Activated CD4-positive, alpha-beta memory T cell treated with anti-CD3 and anti-CD28 coated beads for 36 hours (primary cell): ENCODE measurements around the gene SPC25. TPM values are rescaled to one million over a fixed set of nuclear protein-coding genes. Genes with fewer than 3 reads are reported as not detected.

Experiments used
- CTCF ChIA-PET: fragments of 350-600 bp; sonication (Branson Sonifier 250); formaldehyde crosslinking; loops from one replicate; lab custom pipeline; 2021; ENCODE audit warnings: antibody characterized with exemption, inconsistent platforms; lab: Charles Lee
- POLR2A ChIA-PET: fragments of 350-600 bp; sonication (Branson Sonifier 250); formaldehyde crosslinking; loops from one replicate; lab custom pipeline; 2021; ENCODE audit warnings: antibody characterized with exemption; lab: Charles Lee
- DNase-seq: peaks from one replicate; pipeline ENCODE4 v3.0.0-alpha.2; 2020
- H3K27ac Mint-ChIP-seq: one replicate; pipeline ENCODE4 v1.8.0; 2021; ENCODE audit warnings: mixed read lengths
- H3K27me3 Mint-ChIP-seq: one replicate; pipeline ENCODE4 v1.8.0; 2021; ENCODE audit warnings: mixed read lengths
- H3K36me3 Mint-ChIP-seq: one replicate; pipeline ENCODE4 v1.8.0; 2021; ENCODE audit warnings: mixed read lengths
- H3K4me1 Mint-ChIP-seq: one replicate; pipeline ENCODE4 v1.8.0; 2021; ENCODE audit warnings: low read depth, mixed read lengths
- H3K4me3 Mint-ChIP-seq: one replicate; pipeline ENCODE4 v1.8.0; 2021; ENCODE audit warnings: mild to moderate bottlenecking, mixed read lengths
- H3K9me3 Mint-ChIP-seq: one replicate; pipeline ENCODE4 v1.8.0; 2021; ENCODE audit warnings: mixed read lengths
- intact Hi-C: fragments of 100-400 bp; cut with micrococcal nuclease; formaldehyde crosslinking; loops from one replicate; pipeline ENCODE4 v1.15.1; 2023
- total RNA-seq, 2 experiments: library from RNA; stranded (reverse); gene quantifications; one replicate each; pipeline ENCODE4 v1.2.3, GENCODE V29; 2021

Gene SPC25
- total RNA-seq, 2 experiments from 2014 or later: 38.4 to 47.1 TPM

DNA sequence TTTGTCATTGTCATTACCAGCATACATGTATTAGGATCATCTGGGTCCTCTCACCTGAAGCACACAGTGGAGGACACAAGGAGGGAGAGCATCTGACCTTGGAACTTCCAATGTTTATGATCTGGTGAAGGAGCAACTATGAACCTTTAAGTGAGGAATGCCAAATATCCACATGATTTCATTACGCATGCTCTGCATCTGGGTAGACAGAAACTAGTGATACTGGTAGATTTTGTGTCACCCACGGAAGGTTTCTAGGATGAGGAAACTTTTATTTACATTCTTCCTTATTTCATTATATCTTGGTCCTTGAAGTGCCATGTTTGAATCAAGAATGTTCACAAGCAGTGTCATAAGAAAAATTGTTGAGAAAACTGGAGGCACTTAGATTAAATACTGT lies 32.1 kb downstream of the SPC25 start:
- ChIA-PET POLR2A (no interaction called here), CTCF (no interaction called here)
- Mint-ChIP-seq H3K27me3 (no peaks in the 10 kb centered on the region), H3K4me3 (no peak overlapping the region), H3K9me3 (no peaks in the 10 kb centered on the region), H3K4me1 (no peaks in the 10 kb centered on the region), H3K36me3 (peaks cover 7% of the 10 kb centered on the region), H3K27ac (no peak overlapping the region)
- intact Hi-C loops: no loop called here
- DNase-seq: no peak

DNA sequence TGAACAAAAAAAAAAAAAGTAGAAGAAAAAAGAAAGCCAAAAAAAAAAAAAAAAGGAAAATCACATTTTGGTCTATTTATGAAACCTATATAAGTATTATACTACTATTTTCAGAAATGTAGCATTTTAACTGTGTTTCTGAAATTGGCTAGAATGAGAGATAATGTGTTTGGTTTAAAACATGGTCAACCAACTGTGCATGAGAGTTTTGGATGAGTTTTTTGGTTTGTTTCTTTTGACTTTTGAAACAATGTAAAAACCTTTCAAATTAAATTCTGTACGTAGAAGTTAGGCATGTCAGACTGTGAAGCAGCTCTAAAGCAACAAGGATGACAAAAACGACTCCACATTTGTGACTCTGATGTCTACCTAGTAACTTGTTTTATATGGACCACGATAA lies 34.6 kb downstream of the SPC25 start:
- intact Hi-C loops: no loop called here
- Mint-ChIP-seq H3K4me3 (no peak overlapping the region), H3K4me1 (no peaks in the 10 kb centered on the region), H3K36me3 (peaks cover 7% of the 10 kb centered on the region), H3K27me3 (no peaks in the 10 kb centered on the region), H3K27ac (no peak overlapping the region), H3K9me3 (no peaks in the 10 kb centered on the region)
- POLR2A ChIA-PET: no interaction called here
- CTCF ChIA-PET: no interaction called here
- no peak for DNase-seq

DNA sequence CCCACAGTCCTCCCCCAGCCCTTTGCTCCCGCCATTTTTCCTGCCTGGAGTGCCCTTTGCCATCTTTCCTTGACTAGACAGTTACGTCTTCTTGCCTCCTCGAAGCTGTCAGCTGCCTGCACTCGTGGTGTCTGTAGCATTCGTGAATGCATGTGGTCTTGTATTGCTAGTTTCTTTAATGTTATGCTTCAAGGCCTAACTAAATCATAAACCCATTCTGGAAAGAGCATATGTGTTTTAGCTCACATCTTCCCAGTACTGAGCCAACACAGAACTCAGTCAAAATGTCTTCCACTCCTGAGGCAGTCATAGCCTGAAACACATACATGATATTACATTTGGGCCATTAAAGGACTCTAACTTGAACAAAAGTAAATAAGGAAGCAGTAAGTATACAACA lies 35.6 kb downstream of the SPC25 start:
- intact Hi-C loops: no loop called here
- Mint-ChIP-seq H3K9me3 (no peaks in the 10 kb centered on the region), H3K4me1 (no peaks in the 10 kb centered on the region), H3K4me3 (no peak overlapping the region), H3K27ac (no peak overlapping the region), H3K27me3 (no peaks in the 10 kb centered on the region), H3K36me3 (peaks cover 7% of the 10 kb centered on the region)
- POLR2A ChIA-PET: no interaction called here
- CTCF ChIA-PET: interaction anchor here (0.6 kb wide), 1 partner anchor 17 kb away, joined by 3 read pairs; no protein-coding TSS in a partner anchor
- no peak for DNase-seq

DNA sequence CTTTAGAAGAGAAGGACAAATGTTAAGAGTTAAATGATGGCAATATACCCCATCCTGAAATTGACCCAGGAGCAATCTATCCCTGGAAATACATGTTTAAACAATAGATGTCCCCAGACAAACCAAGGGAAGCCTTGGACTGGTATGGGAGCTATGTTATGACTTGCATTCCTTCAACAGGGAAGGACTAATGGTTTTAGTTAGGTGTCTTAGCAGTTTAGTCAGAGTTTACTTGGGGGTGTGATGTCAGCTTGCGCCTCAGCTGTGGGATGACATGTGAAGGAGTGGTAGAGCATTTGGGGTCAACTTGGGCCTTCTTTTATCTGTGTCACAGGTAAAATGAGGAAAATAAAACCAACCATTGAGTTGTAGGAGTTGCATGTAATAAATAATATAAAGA lies 36.8 kb downstream of the SPC25 start:
- no peaks in the 10 kb centered on the region for H3K9me3 Mint-ChIP-seq
- POLR2A ChIA-PET: no interaction called here
- intact Hi-C loops: no loop called here
- H3K27me3 Mint-ChIP-seq: no peaks in the 10 kb centered on the region
- no peaks in the 10 kb centered on the region for H3K4me1 Mint-ChIP-seq
- no peak for DNase-seq
- H3K36me3 Mint-ChIP-seq: peaks cover 7% of the 10 kb centered on the region
- no peak overlapping the region for H3K27ac Mint-ChIP-seq
- no peak overlapping the region for H3K4me3 Mint-ChIP-seq
- CTCF ChIA-PET: no interaction called here

DNA sequence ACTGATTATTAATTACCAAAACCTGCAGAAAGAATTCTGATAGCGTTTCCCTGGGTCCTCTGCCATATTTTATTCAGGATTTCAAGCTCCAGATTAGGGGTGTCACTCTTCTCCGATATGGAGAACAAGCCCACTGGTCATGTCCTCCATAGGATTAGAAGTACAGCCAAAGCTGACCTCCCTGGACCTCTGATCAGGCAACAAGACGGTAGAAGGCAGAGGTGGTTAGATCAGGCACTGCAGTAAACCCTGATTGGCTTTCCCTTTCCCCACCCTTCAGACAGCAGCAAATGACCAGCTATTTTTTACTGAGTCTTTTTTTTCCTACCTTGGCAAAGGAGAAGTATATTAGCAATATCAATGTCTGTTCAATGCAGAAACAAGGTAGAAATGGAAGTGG lies 37.7 kb downstream of the SPC25 start:
- H3K27me3 Mint-ChIP-seq: no peaks in the 10 kb centered on the region
- no peak overlapping the region for H3K27ac Mint-ChIP-seq
- no peaks in the 10 kb centered on the region for H3K4me1 Mint-ChIP-seq
- POLR2A ChIA-PET: no interaction called here
- CTCF ChIA-PET: no interaction called here
- DNase-seq: no peak
- H3K9me3 Mint-ChIP-seq: no peaks in the 10 kb centered on the region
- peaks cover 7% of the 10 kb centered on the region for H3K36me3 Mint-ChIP-seq
- intact Hi-C loops: no loop called here
- no peak overlapping the region for H3K4me3 Mint-ChIP-seq

DNA sequence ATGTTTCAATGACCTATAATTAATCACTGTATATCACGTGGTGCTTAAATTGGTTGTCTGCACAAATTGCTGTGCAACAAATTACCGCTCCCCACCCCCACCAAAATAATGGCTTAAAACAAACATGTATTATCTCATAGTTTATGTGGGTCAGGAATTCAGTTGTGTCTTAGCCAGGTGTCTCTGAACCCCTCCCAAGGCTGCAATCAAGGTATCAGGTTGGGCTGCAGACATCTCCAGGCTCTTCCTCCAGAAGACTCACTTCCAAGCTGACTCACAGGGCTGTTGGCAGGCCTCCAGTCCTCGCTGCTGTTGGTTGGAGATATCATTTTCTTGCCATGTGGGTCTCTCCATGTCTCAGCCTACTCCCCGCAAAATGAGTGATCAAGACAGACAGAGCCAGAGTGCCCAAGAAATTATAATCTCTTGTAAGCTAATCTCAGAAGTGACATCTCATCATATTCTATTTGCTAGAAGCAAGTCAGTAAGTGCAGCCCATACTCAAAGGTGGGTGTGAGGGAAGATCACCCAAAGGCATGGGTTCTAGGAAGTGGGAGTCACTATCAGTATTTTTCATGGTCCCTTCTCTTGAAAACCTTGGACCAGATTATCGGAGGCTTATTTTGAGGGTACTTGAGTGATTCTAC lies 38.4 kb downstream of the SPC25 start:
- H3K27ac Mint-ChIP-seq: no peak overlapping the region
- intact Hi-C loops: no loop called here
- ChIA-PET CTCF (no interaction called here), POLR2A (no interaction called here)
- H3K4me3 Mint-ChIP-seq: no peak overlapping the region
- no peak for DNase-seq
- H3K36me3 Mint-ChIP-seq: peaks cover 7% of the 10 kb centered on the region
- H3K27me3 Mint-ChIP-seq: no peaks in the 10 kb centered on the region
- no peaks in the 10 kb centered on the region for H3K4me1 Mint-ChIP-seq
- no peaks in the 10 kb centered on the region for H3K9me3 Mint-ChIP-seq

DNA sequence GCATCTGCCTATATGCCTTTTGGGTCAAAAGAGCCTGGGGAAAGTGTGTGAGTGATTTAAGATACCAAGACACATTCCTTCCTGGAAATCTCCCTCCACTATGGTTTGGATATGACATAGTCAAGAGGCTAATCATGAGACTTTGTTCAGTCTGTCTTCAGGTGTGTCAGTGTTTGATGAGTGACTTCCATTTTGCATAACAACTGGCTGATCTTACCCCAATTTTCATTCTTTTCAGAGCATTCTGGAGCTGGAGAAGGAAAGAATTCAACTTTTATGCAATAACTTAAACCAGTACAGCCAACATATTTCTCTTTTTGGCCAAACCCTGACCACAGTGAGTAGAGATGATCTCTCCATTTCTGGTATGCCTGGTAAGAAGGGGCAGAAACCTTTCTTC lies 39.4 kb downstream of the SPC25 start:
- no peak overlapping the region for H3K27ac Mint-ChIP-seq

DNA sequence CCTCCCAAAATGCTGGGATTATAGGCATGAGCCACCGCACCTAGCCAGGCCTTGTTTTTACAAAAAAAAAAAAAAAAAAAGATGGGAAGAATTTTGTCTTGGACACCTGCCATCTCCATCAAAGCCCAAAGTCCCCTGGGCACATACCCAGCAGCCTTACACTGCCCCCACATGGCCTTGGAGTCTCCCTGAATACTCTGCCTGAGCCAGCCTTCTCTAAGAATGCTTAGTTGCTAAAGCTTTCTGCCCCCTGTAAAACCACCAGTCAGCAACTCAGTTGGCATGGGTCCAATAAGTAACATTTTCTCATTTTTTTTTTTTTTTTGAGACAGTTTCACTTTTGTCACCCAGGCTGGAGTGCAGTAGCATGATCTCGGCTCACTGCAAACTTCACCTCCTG lies 40.6 kb downstream of the SPC25 start:
- H3K9me3 Mint-ChIP-seq: no peaks in the 10 kb centered on the region
- H3K4me3 Mint-ChIP-seq: no peak overlapping the region
- no peak overlapping the region for H3K27ac Mint-ChIP-seq
- no peaks in the 10 kb centered on the region for H3K27me3 Mint-ChIP-seq
- DNase-seq: no peak
- H3K36me3 Mint-ChIP-seq: peaks cover 5% of the 10 kb centered on the region
- intact Hi-C loops: no loop called here
- no peaks in the 10 kb centered on the region for H3K4me1 Mint-ChIP-seq
- POLR2A ChIA-PET: no interaction called here
- CTCF ChIA-PET: interaction anchor here (0.8 kb wide), 1 partner anchor 503 kb away, joined by 3 read pairs; no protein-coding TSS in a partner anchor

More for the DNA sequence above, 39.4 kb downstream of the SPC25 start:
- POLR2A ChIA-PET: no interaction called here
- Mint-ChIP-seq H3K4me1 (no peaks in the 10 kb centered on the region), H3K27me3 (no peaks in the 10 kb centered on the region), H3K4me3 (no peak overlapping the region), H3K9me3 (no peaks in the 10 kb centered on the region), H3K36me3 (peaks cover 7% of the 10 kb centered on the region)
- intact Hi-C loops: no loop called here
- CTCF ChIA-PET: no interaction called here
- no peak for DNase-seq

DNA sequence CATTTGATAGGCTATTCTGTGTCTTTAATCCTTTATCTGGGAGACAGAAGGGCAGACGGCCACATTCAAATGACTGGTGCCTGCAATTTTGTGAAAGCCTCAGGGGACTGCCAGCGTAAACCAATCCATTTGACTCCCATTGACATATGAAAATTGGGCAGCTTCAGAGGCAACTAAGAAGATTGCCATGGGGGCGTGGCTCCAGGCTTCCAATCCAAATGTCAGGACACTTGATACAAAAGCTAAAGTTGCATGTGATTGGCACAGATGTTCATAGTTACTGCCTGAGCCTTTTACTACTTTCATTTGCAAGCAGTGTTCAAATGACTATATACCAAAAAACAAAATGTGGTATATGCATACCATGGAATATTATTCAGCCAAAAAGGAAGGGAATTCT lies 42.0 kb downstream of the SPC25 start:
- H3K4me3 Mint-ChIP-seq: no peak overlapping the region
- intact Hi-C loops: no loop called here
- H3K27me3 Mint-ChIP-seq: no peaks in the 10 kb centered on the region
- CTCF ChIA-PET: no interaction called here
- H3K27ac Mint-ChIP-seq: no peak overlapping the region
- no peaks in the 10 kb centered on the region for H3K36me3 Mint-ChIP-seq
- DNase-seq: no peak
- H3K4me1 Mint-ChIP-seq: no peaks in the 10 kb centered on the region
- POLR2A ChIA-PET: no interaction called here
- no peaks in the 10 kb centered on the region for H3K9me3 Mint-ChIP-seq

DNA sequence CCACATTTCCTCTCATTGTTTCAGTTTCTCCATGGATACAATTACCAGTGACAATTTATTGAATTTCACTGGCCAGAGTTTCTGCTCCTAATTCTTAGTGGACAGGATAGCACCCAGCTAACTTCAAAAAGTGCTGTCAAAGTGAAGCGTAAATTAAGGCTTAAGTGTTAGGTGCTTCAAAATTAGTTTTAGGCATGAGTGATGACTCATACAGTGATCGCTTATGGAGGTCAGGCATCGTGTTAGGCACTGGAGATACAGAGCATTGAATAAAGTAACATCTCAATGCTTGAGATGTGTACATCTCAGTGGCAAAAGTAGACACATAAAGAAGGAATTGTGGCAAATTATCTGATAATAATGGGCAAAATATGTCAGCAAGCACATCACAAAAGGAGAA lies 47.0 kb downstream of the SPC25 start:
- intact Hi-C loops: no loop called here
- no peak for DNase-seq
- POLR2A ChIA-PET: no interaction called here
- no peaks in the 10 kb centered on the region for H3K27me3 Mint-ChIP-seq
- CTCF ChIA-PET: no interaction called here
- no peaks in the 10 kb centered on the region for H3K36me3 Mint-ChIP-seq
- no peak overlapping the region for H3K27ac Mint-ChIP-seq
- H3K9me3 Mint-ChIP-seq: no peaks in the 10 kb centered on the region
- no peak overlapping the region for H3K4me3 Mint-ChIP-seq
- H3K4me1 Mint-ChIP-seq: no peaks in the 10 kb centered on the region

DNA sequence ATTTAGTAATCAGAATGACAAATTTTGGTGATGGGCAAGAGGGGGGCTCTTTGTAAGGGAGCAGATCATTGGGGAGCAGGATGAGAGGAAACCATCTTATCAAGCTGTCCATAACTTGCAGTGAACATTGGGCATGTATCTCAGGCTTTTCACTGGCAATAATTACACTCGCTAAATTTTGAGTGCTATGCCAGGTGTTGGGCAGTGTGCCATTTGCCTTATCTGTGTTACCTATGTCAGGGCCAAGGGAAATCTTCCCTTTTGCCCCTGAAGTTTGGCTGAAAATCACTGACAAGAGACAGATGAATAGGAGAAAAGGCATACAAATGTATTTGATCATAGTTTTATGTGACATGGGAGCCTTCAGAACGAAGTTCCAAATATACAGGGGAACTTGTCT lies 48.8 kb downstream of the SPC25 start:
- H3K27ac Mint-ChIP-seq: no peak overlapping the region
- no peaks in the 10 kb centered on the region for H3K27me3 Mint-ChIP-seq
- intact Hi-C loops: no loop called here
- H3K9me3 Mint-ChIP-seq: no peaks in the 10 kb centered on the region
- POLR2A ChIA-PET: no interaction called here
- CTCF ChIA-PET: no interaction called here
- no peaks in the 10 kb centered on the region for H3K36me3 Mint-ChIP-seq
- no peaks in the 10 kb centered on the region for H3K4me1 Mint-ChIP-seq
- no peak for DNase-seq
- H3K4me3 Mint-ChIP-seq: no peak overlapping the region

DNA sequence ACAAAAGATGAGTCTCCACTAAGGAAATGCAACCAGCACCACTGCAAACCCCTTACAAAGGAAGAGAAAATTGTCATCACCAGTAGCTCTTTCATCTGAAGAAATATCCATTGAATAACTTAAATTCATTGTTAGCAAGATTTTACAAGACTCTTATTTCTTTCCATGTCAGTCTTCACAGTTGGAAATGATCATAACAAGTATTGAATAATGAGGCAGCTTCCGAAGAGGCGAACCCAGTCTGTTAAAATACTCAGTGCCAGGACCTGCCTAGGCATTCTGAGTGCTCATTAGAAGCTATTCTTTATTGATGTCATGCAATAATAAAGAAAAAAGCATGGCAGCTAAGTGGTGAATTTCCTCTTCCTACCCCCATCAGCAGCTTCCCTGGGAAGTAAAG lies 54.3 kb downstream of the SPC25 start:
- intact Hi-C loops: no loop called here
- Mint-ChIP-seq H3K27me3 (no peaks in the 10 kb centered on the region), H3K36me3 (no peaks in the 10 kb centered on the region), H3K9me3 (peaks cover 3% of the 10 kb centered on the region), H3K4me1 (no peaks in the 10 kb centered on the region), H3K4me3 (no peak overlapping the region), H3K27ac (no peak overlapping the region)
- no peak for DNase-seq
- POLR2A ChIA-PET: no interaction called here
- CTCF ChIA-PET: interaction anchor here (0.7 kb wide), 1 partner anchor 13 kb away, joined by 3 read pairs; no protein-coding TSS in a partner anchor

DNA sequence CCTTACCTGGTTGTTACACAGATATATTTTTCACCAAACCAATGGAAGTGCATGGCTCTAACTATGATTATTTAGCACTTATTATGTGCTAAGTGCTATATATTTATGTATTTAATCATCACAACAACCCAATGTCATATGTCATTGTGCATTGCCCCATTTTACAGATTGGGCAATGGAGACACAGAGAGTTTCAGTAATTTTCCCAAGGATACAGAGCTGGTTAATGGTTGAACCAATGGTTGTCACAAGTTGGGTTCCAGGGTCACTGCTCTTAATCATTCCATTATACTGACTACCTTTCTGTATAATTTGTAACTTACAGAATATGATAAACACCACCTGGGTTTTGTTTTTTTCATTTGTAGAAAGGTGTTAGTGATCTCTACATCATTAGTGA lies 58.6 kb downstream of the SPC25 start:
- no peaks in the 10 kb centered on the region for H3K4me1 Mint-ChIP-seq
- no peaks in the 10 kb centered on the region for H3K36me3 Mint-ChIP-seq
- no peaks in the 10 kb centered on the region for H3K27me3 Mint-ChIP-seq
- CTCF ChIA-PET: no interaction called here
- intact Hi-C loops: no loop called here
- no peak overlapping the region for H3K4me3 Mint-ChIP-seq
- POLR2A ChIA-PET: no interaction called here
- H3K27ac Mint-ChIP-seq: no peak overlapping the region
- DNase-seq: no peak
- peaks cover 3% of the 10 kb centered on the region for H3K9me3 Mint-ChIP-seq
